ENCODE data around the gene GAGE12F. TPM values are rescaled to one million over a fixed set of nuclear protein-coding genes. Genes with fewer than 3 reads are reported as not detected.
"Not testable (repeated sequence)": the region's sequence is repeated elsewhere in the genome, so short reads cannot be mapped to it uniquely, and the experiment has no call there.

GAGE12F gene, protein sequence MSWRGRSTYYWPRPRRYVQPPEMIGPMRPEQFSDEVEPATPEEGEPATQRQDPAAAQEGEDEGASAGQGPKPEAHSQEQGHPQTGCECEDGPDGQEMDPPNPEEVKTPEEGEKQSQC
- total RNA-seq (not detected), polyA plus RNA-seq (ENCODE audit: insufficient read depth in 1 of 8, insufficient read length in 8 of 8, low replicate concordance in 1 of 8) (not detected)
- long read RNA-seq, donor 1: 0 reads
- long read RNA-seq, donor 2: 0 reads
- long read RNA-seq, donor 3: 0 reads
- long read RNA-seq, donor 4: 0 reads
- long read RNA-seq, donor 5: 0 reads
- long read RNA-seq, donor 6: 0 reads
- long read RNA-seq, donor 7: 0 reads
- long read RNA-seq, donor 8: 0 reads
- long read RNA-seq, donor 9: 0 reads
- long read RNA-seq, donor 10: 0 reads
- long read RNA-seq, donor 11: 0 reads

GRCh38 chrX:49560542-49560941 is at the start of gene GAGE12F:
TSS of gene GAGE12F (plus strand) at chrX:49560842. CDS start at chrX:49561997, 1,155 bp downstream.
- H3K27ac ChIP-seq (ENCODE audit: low read length); H3K27me3 ChIP-seq (ENCODE audit: control insufficient read depth, insufficient read depth, low read length); H3K4me3 ChIP-seq (ENCODE audit: low read length); H3K36me3 ChIP-seq (ENCODE audit: control insufficient read depth, insufficient read depth, low read length); H3K4me1 ChIP-seq (ENCODE audit: control insufficient read depth, insufficient read depth, low read length); DNase-seq; H3K9me3 ChIP-seq (replicated peaks; ENCODE audit: control insufficient read depth, low read depth, low read length): not testable (repeated sequence)
- no CpG with 5 or more reads among the region's 16 CpGs for WGBS (ENCODE audit: insufficient coverage)

- H3K4me1 ChIP-seq (ENCODE audit: control insufficient read depth, insufficient read depth, low read length); H3K27me3 ChIP-seq (ENCODE audit: control insufficient read depth, insufficient read depth, low read length); H3K27ac ChIP-seq (ENCODE audit: low read length); H3K9me3 ChIP-seq (replicated peaks; ENCODE audit: control insufficient read depth, low read depth, low read length); H3K36me3 ChIP-seq (ENCODE audit: control insufficient read depth, insufficient read depth, low read length); DNase-seq; H3K4me3 ChIP-seq (ENCODE audit: low read length): not testable (repeated sequence)
- WGBS (ENCODE audit: insufficient coverage): no CpG with 5 or more reads among the region's 16 CpGs
Observed at GRCh38 chrX:49531877-49532276, 28.8 kb upstream of the GAGE12F start, which contains the start of gene GAGE12C. TSS of gene GAGE12C (plus strand) at chrX:49532177. CDS start at chrX:49533332, 1,155 bp downstream.

- H3K9me3 ChIP-seq (replicated peaks; ENCODE audit: control insufficient read depth, low read depth, low read length); H3K27ac ChIP-seq (ENCODE audit: low read length); H3K27me3 ChIP-seq (ENCODE audit: control insufficient read depth, insufficient read depth, low read length); H3K36me3 ChIP-seq (ENCODE audit: control insufficient read depth, insufficient read depth, low read length); H3K4me1 ChIP-seq (ENCODE audit: control insufficient read depth, insufficient read depth, low read length); DNase-seq; H3K4me3 ChIP-seq (ENCODE audit: low read length): not testable (repeated sequence)
- no CpG with 5 or more reads among the region's 16 CpGs for WGBS (ENCODE audit: insufficient coverage)
Observed at GRCh38 chrX:49541433-49541832, 19.2 kb upstream of the GAGE12F start, which contains the start of gene GAGE12D. TSS of gene GAGE12D (plus strand) at chrX:49541733. CDS start at chrX:49542888, 1,155 bp downstream.

DNA sequence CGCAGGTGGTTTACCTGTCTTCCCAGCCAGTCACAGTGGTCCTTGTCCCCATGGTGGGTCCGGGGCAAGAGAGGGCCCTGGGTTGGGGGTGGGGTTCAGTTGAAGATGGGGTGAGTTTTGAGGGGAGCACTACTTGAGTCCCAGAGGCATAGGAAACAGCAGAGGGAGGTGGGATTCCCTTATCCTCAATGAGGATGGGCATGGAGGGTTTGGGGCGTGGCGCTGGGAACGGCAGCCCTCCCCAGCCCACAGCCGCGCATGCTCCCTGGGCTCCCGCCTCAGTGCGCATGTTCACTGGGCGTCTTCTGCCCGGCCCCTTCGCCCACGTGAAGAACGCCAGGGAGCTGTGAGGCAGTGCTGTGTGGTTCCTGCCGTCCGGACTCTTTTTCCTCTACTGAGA is 9.7 kb upstream of the GAGE12F start, which contains the start of gene GAGE12E:
GAGE12E (plus strand) TSS at position 301 of the 400 bp plus-strand sequence. CDS start 1,155 bp downstream, outside the sequence.
- not testable (repeated sequence) for H3K4me3 ChIP-seq (ENCODE audit: low read length); H3K4me1 ChIP-seq (ENCODE audit: control insufficient read depth, insufficient read depth, low read length); DNase-seq; H3K27me3 ChIP-seq (ENCODE audit: control insufficient read depth, insufficient read depth, low read length); H3K36me3 ChIP-seq (ENCODE audit: control insufficient read depth, insufficient read depth, low read length); H3K27ac ChIP-seq (ENCODE audit: low read length); H3K9me3 ChIP-seq (replicated peaks; ENCODE audit: control insufficient read depth, low read depth, low read length)
- WGBS (ENCODE audit: insufficient coverage): no CpG with 5 or more reads among the region's 16 CpGs

- not testable (repeated sequence) for H3K36me3 ChIP-seq (ENCODE audit: control insufficient read depth, insufficient read depth, low read length); H3K27ac ChIP-seq (ENCODE audit: low read length); DNase-seq; H3K9me3 ChIP-seq (replicated peaks; ENCODE audit: control insufficient read depth, low read depth, low read length); H3K4me3 ChIP-seq (ENCODE audit: low read length); H3K27me3 ChIP-seq (ENCODE audit: control insufficient read depth, insufficient read depth, low read length); H3K4me1 ChIP-seq (ENCODE audit: control insufficient read depth, insufficient read depth, low read length)
- no CpG with 5 or more reads among the region's 11 CpGs for WGBS (ENCODE audit: insufficient coverage)
Observed at GRCh38 chrX:49568728-49569127, 8.1 kb downstream of the GAGE12F start.

- not testable (repeated sequence) for H3K27me3 ChIP-seq (ENCODE audit: control insufficient read depth, insufficient read depth, low read length); H3K36me3 ChIP-seq (ENCODE audit: control insufficient read depth, insufficient read depth, low read length); H3K4me3 ChIP-seq (ENCODE audit: low read length); H3K27ac ChIP-seq (ENCODE audit: low read length); DNase-seq; H3K9me3 ChIP-seq (replicated peaks; ENCODE audit: control insufficient read depth, low read depth, low read length); H3K4me1 ChIP-seq (ENCODE audit: control insufficient read depth, insufficient read depth, low read length)
- WGBS (ENCODE audit: insufficient coverage): no CpG with 5 or more reads among the region's 13 CpGs
Observed at GRCh38 chrX:49569152-49569551, 8.5 kb downstream of the GAGE12F start.

DNA sequence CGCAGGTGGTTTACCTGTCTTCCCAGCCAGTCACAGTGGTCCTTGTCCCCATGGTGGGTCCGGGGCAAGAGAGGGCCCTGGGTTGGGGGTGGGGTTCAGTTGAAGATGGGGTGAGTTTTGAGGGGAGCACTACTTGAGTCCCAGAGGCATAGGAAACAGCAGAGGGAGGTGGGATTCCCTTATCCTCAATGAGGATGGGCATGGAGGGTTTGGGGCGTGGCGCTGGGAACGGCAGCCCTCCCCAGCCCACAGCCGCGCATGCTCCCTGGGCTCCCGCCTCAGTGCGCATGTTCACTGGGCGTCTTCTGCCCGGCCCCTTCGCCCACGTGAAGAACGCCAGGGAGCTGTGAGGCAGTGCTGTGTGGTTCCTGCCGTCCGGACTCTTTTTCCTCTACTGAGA is 9.5 kb downstream of the GAGE12F start, which contains the start of gene GAGE12G:
GAGE12G (plus strand) TSS at position 301 of the 400 bp plus-strand sequence. CDS start 1,155 bp downstream, outside the sequence.
- H3K4me3 ChIP-seq (ENCODE audit: low read length); H3K36me3 ChIP-seq (ENCODE audit: control insufficient read depth, insufficient read depth, low read length); H3K4me1 ChIP-seq (ENCODE audit: control insufficient read depth, insufficient read depth, low read length); H3K27me3 ChIP-seq (ENCODE audit: control insufficient read depth, insufficient read depth, low read length); H3K27ac ChIP-seq (ENCODE audit: low read length); H3K9me3 ChIP-seq (replicated peaks; ENCODE audit: control insufficient read depth, low read depth, low read length); DNase-seq: not testable (repeated sequence)
- no CpG with 5 or more reads among the region's 16 CpGs for WGBS (ENCODE audit: insufficient coverage)

DNA sequence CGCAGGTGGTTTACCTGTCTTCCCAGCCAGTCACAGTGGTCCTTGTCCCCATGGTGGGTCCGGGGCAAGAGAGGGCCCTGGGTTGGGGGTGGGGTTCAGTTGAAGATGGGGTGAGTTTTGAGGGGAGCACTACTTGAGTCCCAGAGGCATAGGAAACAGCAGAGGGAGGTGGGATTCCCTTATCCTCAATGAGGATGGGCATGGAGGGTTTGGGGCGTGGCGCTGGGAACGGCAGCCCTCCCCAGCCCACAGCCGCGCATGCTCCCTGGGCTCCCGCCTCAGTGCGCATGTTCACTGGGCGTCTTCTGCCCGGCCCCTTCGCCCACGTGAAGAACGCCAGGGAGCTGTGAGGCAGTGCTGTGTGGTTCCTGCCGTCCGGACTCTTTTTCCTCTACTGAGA is 19.0 kb downstream of the GAGE12F start, which contains the start of gene GAGE12H:
GAGE12H (plus strand) TSS at position 301 of the 400 bp plus-strand sequence. CDS start 1,155 bp downstream, outside the sequence.
- not testable (repeated sequence) for H3K4me3 ChIP-seq (ENCODE audit: low read length); H3K9me3 ChIP-seq (replicated peaks; ENCODE audit: control insufficient read depth, low read depth, low read length); H3K4me1 ChIP-seq (ENCODE audit: control insufficient read depth, insufficient read depth, low read length); DNase-seq; H3K27me3 ChIP-seq (ENCODE audit: control insufficient read depth, insufficient read depth, low read length); H3K36me3 ChIP-seq (ENCODE audit: control insufficient read depth, insufficient read depth, low read length); H3K27ac ChIP-seq (ENCODE audit: low read length)
- no CpG with 5 or more reads among the region's 16 CpGs for WGBS (ENCODE audit: insufficient coverage)

DNA sequence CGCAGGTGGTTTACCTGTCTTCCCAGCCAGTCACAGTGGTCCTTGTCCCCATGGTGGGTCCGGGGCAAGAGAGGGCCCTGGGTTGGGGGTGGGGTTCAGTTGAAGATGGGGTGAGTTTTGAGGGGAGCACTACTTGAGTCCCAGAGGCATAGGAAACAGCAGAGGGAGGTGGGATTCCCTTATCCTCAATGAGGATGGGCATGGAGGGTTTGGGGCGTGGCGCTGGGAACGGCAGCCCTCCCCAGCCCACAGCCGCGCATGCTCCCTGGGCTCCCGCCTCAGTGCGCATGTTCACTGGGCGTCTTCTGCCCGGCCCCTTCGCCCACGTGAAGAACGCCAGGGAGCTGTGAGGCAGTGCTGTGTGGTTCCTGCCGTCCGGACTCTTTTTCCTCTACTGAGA is 28.6 kb downstream of the GAGE12F start, which contains the start of gene GAGE2A:
GAGE2A (plus strand) TSS at position 301 of the 400 bp plus-strand sequence. CDS start 1,155 bp downstream, outside the sequence.
- H3K27me3 ChIP-seq (ENCODE audit: control insufficient read depth, insufficient read depth, low read length); DNase-seq; H3K4me3 ChIP-seq (ENCODE audit: low read length); H3K27ac ChIP-seq (ENCODE audit: low read length); H3K9me3 ChIP-seq (replicated peaks; ENCODE audit: control insufficient read depth, low read depth, low read length); H3K36me3 ChIP-seq (ENCODE audit: control insufficient read depth, insufficient read depth, low read length); H3K4me1 ChIP-seq (ENCODE audit: control insufficient read depth, insufficient read depth, low read length): not testable (repeated sequence)
- no CpG with 5 or more reads among the region's 16 CpGs for WGBS (ENCODE audit: insufficient coverage)

- not testable (repeated sequence) for DNase-seq
Observed at GRCh38 chrX:49589769-49590478, 29.3 kb downstream of the GAGE12F start.

More at GRCh38 chrX:49589769-49590478, 29.3 kb downstream of the GAGE12F start:
- not testable (repeated sequence) for H3K36me3 ChIP-seq (ENCODE audit: control insufficient read depth, insufficient read depth, low read length); H3K4me3 ChIP-seq (ENCODE audit: low read length); H3K27ac ChIP-seq (ENCODE audit: low read length); H3K9me3 ChIP-seq (replicated peaks; ENCODE audit: control insufficient read depth, low read depth, low read length); H3K27me3 ChIP-seq (ENCODE audit: control insufficient read depth, insufficient read depth, low read length); H3K4me1 ChIP-seq (ENCODE audit: control insufficient read depth, insufficient read depth, low read length)
- 92% methylated on average over 15 of the region's 37 CpGs for WGBS (ENCODE audit: insufficient coverage)

Data from muscle of leg (tissue), 16 donors.